IMR-90 (cell line): ENCODE data around the gene CSNK1D. TPM values are rescaled to one million over a fixed set of nuclear protein-coding genes. Genes with fewer than 3 reads are reported as not detected.

Experiments
- ATAC-seq: fragments of 200-7000 bp; cut with Tn5 transposase; 2 replicates; pipeline ENCODE4 v1.9.1; 2020; ENCODE audit warnings: low read depth, mild to moderate bottlenecking, moderate library complexity
- BruUV-seq: library from RNA; stranded (reverse); fragments of 400-500 nt; replicated peaks from 2 replicates; lab custom pipeline; 2021; lab: Mats Ljungman, UMichigan
- CTCF ChIA-PET: fragments of 300-600 bp; formaldehyde crosslinking; extraction: SDS; loops from one replicate; lab custom pipeline; 2021; ENCODE audit warnings: antibody characterized with exemption; lab: Yijun Ruan, JAX
- POLR2A ChIA-PET: fragments of 300-600 bp; sonication (Branson Sonifier 250); formaldehyde crosslinking; loops from one replicate; lab custom pipeline; 2022; ENCODE audit warnings: antibody characterized with exemption; ENCODE audit not compliant: unreplicated experiment; lab: Charles Lee
- DNase-seq: peaks from one replicate; pipeline ENCODE4 v3.0.0; 2013
- H2AFZ ChIP-seq: replicated peaks from 2 replicates; pipeline ENCODE3; 2013; ENCODE audit warnings: low read length, mild to moderate bottlenecking; ENCODE audit not compliant: poor library complexity
- H2AK5ac ChIP-seq: 2 replicates; pipeline ENCODE4 v1.6.1; 2013; ENCODE audit warnings: low read depth, low read length, inconsistent platforms
- H2AK9ac ChIP-seq: replicated peaks from 2 replicates; pipeline ENCODE3; 2013; ENCODE audit warnings: mild to moderate bottlenecking, low read depth, low read length, moderate library complexity; ENCODE audit not compliant: poor library complexity
- H2BK120ac ChIP-seq: 2 replicates; pipeline ENCODE4 v1.6.1; 2013; ENCODE audit warnings: low read depth, low read length, inconsistent platforms
- H2BK15ac ChIP-seq: 3 replicates; pipeline ENCODE4 v1.6.1; 2013; ENCODE audit warnings: low read depth, low read length, inconsistent platforms
- H2BK20ac ChIP-seq: 2 replicates; pipeline ENCODE4 v1.6.1; 2013; ENCODE audit warnings: low read depth, mild to moderate bottlenecking, inconsistent platforms, low read length, moderate library complexity
- H2BK5ac ChIP-seq: 2 replicates; pipeline ENCODE4 v1.6.1; 2013; ENCODE audit warnings: mild to moderate bottlenecking, low read depth, low read length, inconsistent platforms; ENCODE audit not compliant: poor library complexity, severe bottlenecking
- H3K14ac ChIP-seq: replicated peaks from 2 replicates; pipeline ENCODE4 v1.6.1; 2013; ENCODE audit warnings: low read depth, low read length, inconsistent platforms
- H3K18ac ChIP-seq: 2 replicates; pipeline ENCODE4 v1.6.1; 2013; ENCODE audit warnings: low read depth, low read length, control low read depth
- H3K23ac ChIP-seq: 2 replicates; pipeline ENCODE4 v1.6.1; 2013; ENCODE audit warnings: low read depth, low read length, inconsistent platforms
- H3K27ac ChIP-seq: 2 replicates; pipeline ENCODE4 v1.5.1; 2013; ENCODE audit warnings: mild to moderate bottlenecking, control low read depth, low read length; ENCODE audit not compliant: insufficient read depth
- H3K27me3 ChIP-seq: 2 replicates; pipeline ENCODE4 v1.6.1; 2013; ENCODE audit warnings: low read length; ENCODE audit not compliant: control insufficient read depth, insufficient read depth
- H3K36me3 ChIP-seq: 2 replicates; pipeline ENCODE4 v1.6.1; 2013; ENCODE audit warnings: low read length, mixed read lengths; ENCODE audit not compliant: control insufficient read depth, insufficient read depth
- H3K4ac ChIP-seq: 2 replicates; pipeline ENCODE4 v1.6.1; 2013; ENCODE audit warnings: low read depth, low read length, inconsistent platforms
- H3K4me1 ChIP-seq: 2 replicates; pipeline ENCODE4 v1.6.1; 2013; ENCODE audit warnings: low read length, mixed read lengths; ENCODE audit not compliant: control insufficient read depth, insufficient read depth
- H3K4me2 ChIP-seq: 2 replicates; pipeline ENCODE4 v1.6.1; 2013; ENCODE audit warnings: low read depth, mild to moderate bottlenecking, control low read depth, low read length, moderate library complexity
- H3K4me3 ChIP-seq: 2 replicates; pipeline ENCODE4 v1.5.1; 2013; ENCODE audit warnings: low read depth, mild to moderate bottlenecking, control low read depth, low read length, moderate library complexity; ENCODE audit not compliant: insufficient read depth
- H3K56ac ChIP-seq: 2 replicates; pipeline ENCODE4 v1.6.1; 2013; ENCODE audit warnings: low read length, inconsistent platforms; ENCODE audit not compliant: insufficient read depth; ENCODE audit errors: extremely low read depth
- H3K79me1 ChIP-seq, 2 experiments: 2 replicates each; pipeline ENCODE4 v1.6.1; 2013; ENCODE audit warnings: low read length in 2 of 2, inconsistent platforms in 1 of 2, low read depth in 1 of 2
- H3K9ac ChIP-seq: 2 replicates; pipeline ENCODE4 v1.6.1; 2013; ENCODE audit warnings: low read depth, low read length, control low read depth
- H3K9me1 ChIP-seq: 2 replicates; pipeline ENCODE4 v1.6.1; 2013; ENCODE audit warnings: low read length, inconsistent platforms; ENCODE audit not compliant: insufficient read depth
- H3K9me3 ChIP-seq: 2 replicates; pipeline ENCODE4 v1.6.1; 2013; ENCODE audit warnings: low read length; ENCODE audit not compliant: control insufficient read depth, insufficient read depth
- H4K20me1 ChIP-seq: 2 replicates; pipeline ENCODE4 v1.6.1; 2013; ENCODE audit warnings: low read length, inconsistent platforms; ENCODE audit not compliant: insufficient read depth
- H4K5ac ChIP-seq: 2 replicates; pipeline ENCODE4 v1.6.1; 2013; ENCODE audit warnings: mild to moderate bottlenecking, low read depth, low read length, control low read depth
- H4K8ac ChIP-seq, 2 experiments: 2 replicates each; pipeline ENCODE4 v1.6.1; 2013; ENCODE audit warnings: low read depth in 2 of 2, low read length in 2 of 2, control low read depth in 1 of 2, inconsistent platforms in 1 of 2
- H4K91ac ChIP-seq: 2 replicates; pipeline ENCODE4 v1.6.1; 2013; ENCODE audit warnings: low read depth, low read length, inconsistent platforms; ENCODE audit not compliant: insufficient read depth
- BHLHE40 ChIP-seq: fragments of 150-350 bp; IDR thresholded peaks from 2 replicates; pipeline ENCODE4 v1.6.1; 2016; ENCODE audit warnings: mild to moderate bottlenecking, low read depth, low read length
- CHD1 ChIP-seq: IDR thresholded peaks from 2 replicates; pipeline ENCODE4 v1.6.1; 2012; ENCODE audit warnings: low read depth, low read length, improper control_type of control experiment
- FOS ChIP-seq: fragments of 150-350 bp; IDR thresholded peaks from 2 replicates; pipeline ENCODE4 v1.6.1; 2016; ENCODE audit warnings: low read depth, low read length
- MAFK ChIP-seq: IDR thresholded peaks from 2 replicates; pipeline ENCODE4 v1.6.1; 2012; ENCODE audit warnings: low read depth, low read length, improper control_type of control experiment
- MXI1 ChIP-seq: IDR thresholded peaks from 2 replicates; pipeline ENCODE4 v1.6.1; 2012; ENCODE audit warnings: low read depth, mild to moderate bottlenecking, low read length, moderate library complexity, borderline replicate concordance
- RCOR1 ChIP-seq: IDR thresholded peaks from 2 replicates; pipeline ENCODE4 v1.6.1; 2012; ENCODE audit warnings: mild to moderate bottlenecking, low read length, improper control_type of control experiment; ENCODE audit not compliant: insufficient replicate concordance
- SMC3 ChIP-seq: fragments of 150-350 bp; IDR thresholded peaks from 2 replicates; pipeline ENCODE4 v1.6.1; 2016; ENCODE audit warnings: low read depth, mild to moderate bottlenecking, antibody characterized with exemption, low read length, moderate library complexity
- WGBS, 2 experiments: methylation state at CpG; one replicate each; pipeline versions ENCODE4 v1.1.5 to v1.1.7; 2013; ENCODE audit warnings: missing lambda C conversion rate in 2 of 2; ENCODE audit not compliant: insufficient read length in 1 of 2; ENCODE audit errors: extremely low coverage in 2 of 2; 5-methylcytosine and 5-hydroxymethylcytosine counted together
- dilution Hi-C: fragments of 300-500 bp; cut with HindIII; formaldehyde crosslinking; loops from one replicate; pipeline ENCODE4 v1.14.3; 2018; ENCODE audit warnings: low sequenced_read_pairs; ENCODE audit not compliant: unreplicated experiment
- in situ Hi-C: fragments of 300-500 bp; cut with MboI; formaldehyde crosslinking; loops from 3 replicates; pipeline ENCODE4 v1.14.3; 2019; ENCODE audit warnings: low sequenced_read_pairs, inconsistent platforms, mixed read lengths
- intact Hi-C: fragments of 100-400 bp; cut with micrococcal nuclease; formaldehyde crosslinking; loops from 2 replicates; pipeline ENCODE4 v1.10.0; 2022
- polyA plus RNA-seq, 3 experiments: library from polyadenylated mRNA; depleted of rRNA; stranded (reverse); fragments of >200 nt; gene quantifications; 2 replicates each; pipeline ENCODE4 v1.2.3, GENCODE V29; 2012; ENCODE audit warnings: low replicate concordance in 1 of 3
- total RNA-seq: library from RNA; depleted of rRNA; stranded (reverse); fragments of >200 nt; gene quantifications from 2 replicates; pipeline ENCODE4 v1.2.3, GENCODE V29; 2012

CSNK1D gene
- total and polyA plus RNA-seq, 2 of the 4 experiments (the other 2 are of a cell fraction) = 47.1 to 186 TPM

- no peak for TF ChIP-seq FOS
- no peak for TF ChIP-seq RCOR1
These were observed 77.5 kb downstream of the CSNK1D start (continued) for GRCh38 chr17:82195675-82196672.

- peaks cover 39% of the 10 kb centered on the region for H3K36me3 ChIP-seq
These were observed 78.7 kb downstream of the CSNK1D start for GRCh38 chr17:82194765-82195164.

More at GRCh38 chr17:82194765-82195164, 78.7 kb downstream of the CSNK1D start:
- peaks cover 4% of the 10 kb centered on the region; the same call in 1 of the 2 replicates for H4K20me1 ChIP-seq
- DNase-seq (no peak), ATAC-seq (no peak)
- no peak overlapping the region for H3K23ac ChIP-seq
- H3K9me1 ChIP-seq = 0 out of 2 replicates have a peak, but pooled peaks cover 9% of the 10 kb centered on the region
- WGBS, 2 experiments = 98% methylated on average over 14 of the region's 16 CpGs; no CpG with 5 or more reads in 1 of the 2 experiments
- H3K56ac ChIP-seq = no peak overlapping the region
- H2BK20ac ChIP-seq = no peak overlapping the region
- BruUV-seq = no TSS peak
- no peaks in the 10 kb centered on the region for H3K27me3 ChIP-seq
- H2BK5ac ChIP-seq = no peak overlapping the region
- H4K91ac ChIP-seq = no peak overlapping the region
- no peak overlapping the region for H3K14ac ChIP-seq
- ChIA-PET CTCF (no interaction called here), POLR2A (no interaction called here)
- no peak overlapping the region for H2BK120ac ChIP-seq
- H4K5ac ChIP-seq = no peak overlapping the region
- intact Hi-C loops (no loop called here), in situ Hi-C loops (no loop called here), dilution Hi-C loops (no loop called here)
- no peak overlapping the region for H2BK15ac ChIP-seq
- no peaks in the 10 kb centered on the region for H3K9me3 ChIP-seq
- no peak overlapping the region for H3K27ac ChIP-seq
- TF ChIP-seq MAFK (no peak), MXI1 (no peak), FOS (no peak), BHLHE40 (no peak), SMC3 (no peak), CHD1 (no peak), RCOR1 (no peak)
- no peak overlapping the region for H3K9ac ChIP-seq
- H3K79me1 ChIP-seq = peaks cover 3 to 6% of the 10 kb centered on the region in 2 experiments; a peak in 2 of 4 replicates
- H3K4me2 ChIP-seq = no peak overlapping the region
- no peak overlapping the region for H3K4ac ChIP-seq
- no peaks in the 10 kb centered on the region for H3K4me1 ChIP-seq
- no peak overlapping the region for H3K18ac ChIP-seq
- no peak overlapping the region for H2AK5ac ChIP-seq
- no peak overlapping the region for H4K8ac ChIP-seq
- H2AK9ac ChIP-seq = no peak overlapping the region
- H2AFZ ChIP-seq = no peak overlapping the region
- no peak overlapping the region for H3K4me3 ChIP-seq
